8988T (cell line): ENCODE measurements around the gene RSPH3.
"Not testable (repeated sequence)": the region's sequence is repeated elsewhere in the genome, so short reads cannot be mapped to it uniquely, and the experiment has no call there.

Experiments used
- DNase-seq: peaks from one replicate; pipeline ENCODE4 v3.0.0; 2011

RSPH3 gene

GRCh38 chr6:159020011-159020410 lies 20.0 kb upstream of the RSPH3 start:
- DNase-seq = no peak

GRCh38 chr6:159017757-159018559 lies 18.0 kb upstream of the RSPH3 start:
- DNase-seq = no peak

DNA sequence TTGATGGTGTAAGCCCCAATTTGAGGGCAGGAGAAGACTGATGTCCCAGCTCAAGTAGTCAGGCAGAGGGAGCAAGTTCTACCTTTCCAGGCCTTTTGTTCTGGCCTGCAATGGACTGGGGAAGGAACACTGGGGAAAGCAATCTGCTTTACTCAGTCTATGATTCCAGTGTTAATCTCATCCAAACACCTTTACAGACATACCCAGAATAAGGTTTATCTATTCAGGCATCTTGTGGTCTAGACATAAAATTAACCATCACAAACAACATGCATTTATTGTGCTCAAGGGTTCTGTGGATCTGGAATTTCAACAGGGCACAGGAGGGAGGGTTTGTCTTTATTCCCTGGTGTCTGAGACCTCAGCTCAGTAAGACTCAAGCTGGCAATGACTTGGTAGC lies 14.4 kb upstream of the RSPH3 start:
- no peak for DNase-seq

DNA sequence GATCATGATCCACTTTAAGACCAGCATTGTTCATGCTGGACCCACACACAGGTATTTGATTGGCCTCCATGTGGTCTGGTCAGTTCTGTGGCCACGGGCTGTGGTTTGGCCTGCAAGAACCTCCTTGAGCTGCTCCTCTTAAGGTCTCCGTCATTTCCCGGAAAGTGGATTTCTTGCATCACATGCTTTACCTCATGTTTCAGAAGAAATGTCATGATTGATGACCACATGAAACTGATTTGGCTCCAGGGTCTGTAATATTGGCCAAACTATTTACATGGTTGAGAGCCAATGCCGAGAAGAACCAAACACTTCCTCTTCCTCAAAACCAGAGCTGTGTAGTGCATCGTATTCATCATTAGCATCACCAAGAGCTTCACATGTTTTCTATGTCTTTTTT lies 13.2 kb upstream of the RSPH3 start:
- no peak for DNase-seq

- DNase-seq = no peak
Observed at GRCh38 chr6:159012201-159012600, 12.2 kb upstream of the RSPH3 start.

DNA sequence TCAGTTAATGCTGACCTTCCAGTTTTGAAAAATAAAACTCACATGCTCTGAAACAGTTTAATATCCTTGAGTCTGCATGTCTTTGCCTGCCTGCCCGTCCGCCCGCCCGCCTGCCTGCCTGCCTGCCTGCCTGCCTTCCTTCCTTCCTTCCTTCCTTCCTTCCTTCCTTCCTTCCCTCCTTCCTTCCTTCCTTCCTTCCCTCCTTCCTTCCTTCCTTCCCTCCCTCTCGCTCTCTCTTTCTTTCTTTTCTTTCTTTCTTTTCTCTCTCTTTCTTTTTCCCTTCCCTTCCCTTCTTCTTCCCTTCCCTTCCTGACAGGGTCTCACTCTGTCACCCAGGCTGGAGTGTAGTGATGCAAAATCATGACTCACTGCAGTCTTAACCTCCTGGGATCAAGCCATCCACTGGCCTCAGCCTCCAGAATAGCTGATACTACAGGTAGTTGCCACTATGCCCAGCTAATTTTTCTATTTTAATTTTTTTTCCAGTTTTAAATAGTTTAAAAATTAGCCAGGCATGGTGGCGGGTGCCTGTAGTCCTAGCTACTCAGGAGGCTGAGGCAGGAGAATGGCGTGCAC lies 10.1 kb upstream of the RSPH3 start:
- DNase-seq = not testable (repeated sequence)

- DNase-seq = no peak
Observed at GRCh38 chr6:159008656-159009288, 8.8 kb upstream of the RSPH3 start.

- no peak for DNase-seq
Observed at GRCh38 chr6:159007510-159007909, 7.5 kb upstream of the RSPH3 start.

DNA sequence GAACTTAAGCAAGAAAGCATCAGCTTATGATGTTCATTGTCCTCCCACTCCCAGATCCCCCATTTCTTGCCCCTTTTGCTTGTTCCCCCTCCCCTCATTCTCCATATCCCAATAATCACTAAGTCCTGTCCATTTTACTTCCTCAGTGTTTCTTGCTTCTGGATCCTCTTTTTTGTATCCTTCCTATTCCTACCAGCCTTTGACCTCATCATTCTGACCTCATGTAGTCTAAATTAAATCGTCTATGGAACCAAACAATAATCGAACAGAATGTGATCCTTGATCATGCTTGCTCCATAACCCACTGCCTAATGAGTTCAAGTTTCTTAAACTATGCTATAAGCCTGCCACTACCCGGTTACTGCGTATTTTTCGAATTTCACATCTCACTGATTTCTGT lies 5.4 kb upstream of the RSPH3 start:
- no peak for DNase-seq

DNA sequence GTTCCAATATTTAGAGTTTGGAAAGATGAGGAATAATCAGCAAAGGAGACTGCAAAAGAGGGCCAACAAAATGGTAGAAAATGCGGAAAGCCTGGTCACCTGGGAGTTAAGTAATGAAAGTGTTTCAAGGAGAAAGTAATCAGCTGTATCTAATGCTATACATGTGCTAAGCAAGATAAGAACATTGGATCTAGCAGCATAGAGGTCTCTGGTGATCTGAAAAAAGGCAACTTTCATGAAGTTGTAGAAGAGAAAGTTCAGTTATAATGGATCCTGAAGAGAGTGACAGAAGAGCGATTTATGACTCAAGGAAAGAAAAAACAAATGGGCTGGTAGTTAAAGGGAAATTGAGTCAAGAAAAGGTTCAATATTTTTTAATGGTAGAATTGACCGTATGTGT lies 4.6 kb upstream of the RSPH3 start:
- no peak for DNase-seq

DNA sequence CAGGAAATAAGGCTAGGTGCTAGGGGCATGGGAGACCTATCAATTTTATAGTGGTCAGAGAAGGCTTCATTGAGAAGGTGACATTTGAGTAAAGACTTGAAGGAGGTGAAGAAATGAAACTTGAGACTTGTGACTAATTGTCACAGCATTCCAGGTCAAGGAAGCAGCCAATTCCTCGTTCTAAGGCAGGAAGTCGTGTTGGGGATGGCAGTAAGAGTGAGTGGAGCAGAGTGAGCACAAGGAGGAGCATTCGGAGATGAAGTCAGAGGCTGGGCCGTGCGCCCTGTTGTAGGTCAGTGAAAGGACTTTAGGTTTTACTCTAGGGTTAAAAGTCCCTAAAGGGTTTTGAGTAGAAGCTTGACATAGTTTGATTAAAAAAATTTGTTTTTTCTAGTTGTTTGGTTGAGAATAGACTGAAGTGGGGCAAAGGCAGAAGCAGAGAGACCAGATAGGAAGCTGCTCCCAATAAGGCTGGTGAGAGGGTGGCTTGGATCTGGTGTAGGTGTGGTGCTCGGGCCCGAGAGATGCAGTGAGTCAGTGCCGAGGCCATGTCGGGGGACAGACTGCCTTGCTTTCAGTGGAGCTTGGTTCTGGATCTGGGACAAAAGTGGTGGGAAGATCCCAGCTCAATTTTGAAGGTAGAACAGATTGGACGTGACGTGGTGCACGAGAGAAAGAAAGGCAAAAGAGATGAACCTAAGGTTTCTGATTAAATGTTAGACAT lies 2.6 kb upstream of the RSPH3 start:
- DNase-seq = peak; percentile 24

GRCh38 chr6:158999154-158999665 lies 792 bp downstream of the RSPH3 start:
- peak; percentile 22 for DNase-seq

DNA sequence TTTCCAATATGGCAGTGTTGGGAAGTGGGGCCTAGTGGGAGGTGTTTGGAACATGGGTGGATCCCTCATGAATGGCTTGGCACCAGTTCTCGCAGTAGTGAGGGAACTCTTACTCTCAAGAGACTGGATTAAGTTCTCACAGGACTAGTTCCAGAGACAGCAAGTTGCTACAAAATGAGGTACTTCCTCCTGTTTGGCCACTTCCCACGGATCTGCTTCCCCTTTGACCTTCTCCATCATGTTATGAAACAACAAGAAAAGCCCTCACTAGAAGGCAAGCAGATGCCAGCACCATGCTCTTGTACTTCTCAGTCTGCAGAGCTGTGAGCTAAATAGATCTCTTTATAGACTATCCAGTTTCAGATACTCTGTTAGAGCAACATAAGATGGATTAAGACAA lies 3.1 kb downstream of the RSPH3 start:
- DNase-seq = no peak

DNA sequence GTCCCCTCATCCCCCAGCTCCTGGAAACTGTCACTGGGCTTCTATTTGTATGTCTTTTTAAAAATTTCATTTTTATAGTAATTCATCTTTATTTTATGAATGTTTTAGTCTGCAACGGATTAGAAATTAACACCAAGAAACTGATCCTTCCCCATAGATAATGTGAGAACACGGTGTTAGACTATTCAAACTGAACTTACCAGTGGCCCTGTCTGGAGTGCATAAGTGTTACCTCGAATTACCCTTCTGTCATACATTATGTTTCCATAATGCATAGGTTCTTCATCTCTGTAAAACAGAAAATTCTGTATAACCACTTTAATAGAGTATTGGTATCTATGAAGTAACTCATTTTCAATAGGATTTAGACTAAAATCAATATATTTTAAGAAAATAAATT lies 6.4 kb downstream of the RSPH3 start:
- no peak for DNase-seq

- DNase-seq = no peak
Observed at GRCh38 chr6:158991017-158991723, 8.8 kb downstream of the RSPH3 start.

GRCh38 chr6:158989711-158990110 lies 10.3 kb downstream of the RSPH3 start:
- DNase-seq = not testable (repeated sequence)

DNA sequence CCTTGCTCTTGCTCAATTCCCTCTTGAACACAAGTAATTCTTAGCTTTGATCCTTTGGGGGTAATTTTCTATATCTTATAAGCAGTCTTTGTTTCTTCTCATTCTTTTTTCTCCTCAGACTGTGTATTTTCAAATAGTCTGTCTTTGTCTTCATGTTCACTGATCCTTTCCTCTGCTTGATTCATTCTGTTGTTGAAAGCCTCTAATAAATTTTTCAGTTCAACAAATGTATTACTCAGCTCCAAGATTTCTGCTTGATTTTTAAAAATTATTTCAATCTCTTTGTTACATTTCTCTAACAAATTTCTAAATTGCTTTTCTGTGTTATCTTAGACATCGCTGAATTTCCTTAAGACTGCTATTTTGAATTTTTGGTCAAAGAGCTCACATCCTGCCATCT lies 11.5 kb downstream of the RSPH3 start:
- DNase-seq = no peak

DNA sequence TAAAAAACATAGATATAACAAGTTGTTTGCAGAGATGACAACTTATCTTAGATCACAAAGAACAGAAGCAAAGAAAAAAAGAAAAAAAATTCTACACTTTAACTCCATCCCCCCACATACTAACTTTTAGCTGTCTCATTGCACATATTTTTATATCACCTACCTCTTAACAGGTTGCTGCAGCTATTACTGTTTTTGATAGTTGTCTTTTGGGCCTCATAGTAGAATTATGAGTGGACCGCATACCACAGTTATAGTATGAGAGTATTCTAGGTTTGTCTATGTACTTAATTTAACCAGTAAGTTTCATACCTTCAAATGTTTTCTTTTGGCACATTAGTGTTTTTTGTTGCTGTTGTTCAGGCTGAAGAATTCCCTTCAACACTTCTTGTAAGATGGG lies 12.3 kb downstream of the RSPH3 start:
- DNase-seq = no peak

DNA sequence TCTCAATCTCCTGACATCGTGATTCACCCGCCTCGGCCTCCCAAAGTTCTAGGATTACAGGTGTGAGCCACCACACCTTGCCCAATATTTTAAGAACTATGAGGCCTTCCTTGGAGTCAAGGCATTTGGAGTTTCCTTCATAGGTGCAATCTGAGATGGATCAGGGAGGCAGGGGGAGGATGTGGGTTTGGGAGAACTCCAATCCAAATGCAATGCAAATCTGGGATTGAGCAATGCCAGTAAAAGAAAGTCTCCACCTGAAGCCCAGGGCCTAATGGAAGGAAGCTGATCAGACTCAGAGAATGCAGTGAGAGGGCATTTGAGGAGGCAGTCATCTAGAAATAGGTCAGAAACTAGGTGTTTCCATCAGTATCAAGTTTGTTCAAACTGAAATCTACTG lies 21.2 kb downstream of the RSPH3 start:
- DNase-seq = no peak

- no peak for DNase-seq
Observed at GRCh38 chr6:158977382-158977781, 22.6 kb downstream of the RSPH3 start.

- no peak for DNase-seq
Observed at GRCh38 chr6:158972241-158973233, 27.5 kb downstream of the RSPH3 start.
